GM21737 (cell line): ENCODE measurements around the gene CHD5.
"Not testable (repeated sequence)": the region's sequence is repeated elsewhere in the genome, so short reads cannot be mapped to it uniquely, and the experiment has no call there.

Experiments
- ATAC-seq: cut with Tn5 transposase; IDR thresholded peaks from one replicate; pipeline ENCODE4 v1.9.1; 2021; ENCODE audit warnings: mild to moderate bottlenecking, moderate library complexity; ENCODE audit not compliant: unreplicated experiment

The CHD5 gene

GRCh38 chr1:6088956-6089355 is 91.2 kb downstream of the CHD5 start:
- no peak for ATAC-seq

GRCh38 chr1:6087958-6088357 is 92.2 kb downstream of the CHD5 start:
- ATAC-seq, result no peak

GRCh38 chr1:6087377-6087772 is 92.7 kb downstream of the CHD5 start:
- ATAC-seq, result no peak

GRCh38 chr1:6086762-6087376 is 93.3 kb downstream of the CHD5 start:
- ATAC-seq, result no peak

GRCh38 chr1:6086358-6086757 is 93.8 kb downstream of the CHD5 start:
- ATAC-seq, result no peak

- no peak for ATAC-seq
These were observed 94.5 kb downstream of the CHD5 start for GRCh38 chr1:6085666-6086065.

- no peak for ATAC-seq
These were observed 95.2 kb downstream of the CHD5 start for GRCh38 chr1:6084781-6085495.

GRCh38 chr1:6083801-6084446 is 96.2 kb downstream of the CHD5 start:
- no peak for ATAC-seq

- ATAC-seq, result no peak
These were observed 96.7 kb downstream of the CHD5 start for GRCh38 chr1:6083385-6083784.

- no peak for ATAC-seq
These were observed 97.6 kb downstream of the CHD5 start for GRCh38 chr1:6082430-6082971.

GRCh38 chr1:6081901-6082300 is 98.2 kb downstream of the CHD5 start:
- no peak for ATAC-seq

- no peak for ATAC-seq
These were observed 99.7 kb downstream of the CHD5 start for GRCh38 chr1:6080469-6080868.

- ATAC-seq, result no peak
These were observed 102.2 kb downstream of the CHD5 start for GRCh38 chr1:6077919-6078318.

GRCh38 chr1:6077506-6077905 is 102.6 kb downstream of the CHD5 start:
- no peak for ATAC-seq

GRCh38 chr1:6077061-6077460 is 103.1 kb downstream of the CHD5 start:
- ATAC-seq, result not testable (repeated sequence)

- ATAC-seq, result no peak
These were observed 104.4 kb downstream of the CHD5 start for GRCh38 chr1:6075748-6076147.

- ATAC-seq, result no peak
These were observed 105.8 kb downstream of the CHD5 start for GRCh38 chr1:6074192-6074901.

- ATAC-seq, result no peak
These were observed 106.6 kb downstream of the CHD5 start for GRCh38 chr1:6073480-6074053.

- ATAC-seq, result no peak
These were observed 107.2 kb downstream of the CHD5 start for GRCh38 chr1:6072774-6073479.

GRCh38 chr1:6071219-6071618 is 108.9 kb downstream of the CHD5 start:
- ATAC-seq, result no peak
